GM18507 (cell line): ENCODE data around the gene ZBTB24.

Source experiments
- DNase-seq: peaks from one replicate; pipeline ENCODE4 v3.0.0; 2011; ENCODE audit warnings: low read depth; ENCODE audit not compliant: insufficient read length; ENCODE audit errors: extremely low spot score
- FAIRE-seq: peaks from 2 replicates; lab custom pipeline; 2011; peaks lifted over from hg19 to GRCh38; lab: Jason Lieb, UNC

Gene ZBTB24

DNA sequence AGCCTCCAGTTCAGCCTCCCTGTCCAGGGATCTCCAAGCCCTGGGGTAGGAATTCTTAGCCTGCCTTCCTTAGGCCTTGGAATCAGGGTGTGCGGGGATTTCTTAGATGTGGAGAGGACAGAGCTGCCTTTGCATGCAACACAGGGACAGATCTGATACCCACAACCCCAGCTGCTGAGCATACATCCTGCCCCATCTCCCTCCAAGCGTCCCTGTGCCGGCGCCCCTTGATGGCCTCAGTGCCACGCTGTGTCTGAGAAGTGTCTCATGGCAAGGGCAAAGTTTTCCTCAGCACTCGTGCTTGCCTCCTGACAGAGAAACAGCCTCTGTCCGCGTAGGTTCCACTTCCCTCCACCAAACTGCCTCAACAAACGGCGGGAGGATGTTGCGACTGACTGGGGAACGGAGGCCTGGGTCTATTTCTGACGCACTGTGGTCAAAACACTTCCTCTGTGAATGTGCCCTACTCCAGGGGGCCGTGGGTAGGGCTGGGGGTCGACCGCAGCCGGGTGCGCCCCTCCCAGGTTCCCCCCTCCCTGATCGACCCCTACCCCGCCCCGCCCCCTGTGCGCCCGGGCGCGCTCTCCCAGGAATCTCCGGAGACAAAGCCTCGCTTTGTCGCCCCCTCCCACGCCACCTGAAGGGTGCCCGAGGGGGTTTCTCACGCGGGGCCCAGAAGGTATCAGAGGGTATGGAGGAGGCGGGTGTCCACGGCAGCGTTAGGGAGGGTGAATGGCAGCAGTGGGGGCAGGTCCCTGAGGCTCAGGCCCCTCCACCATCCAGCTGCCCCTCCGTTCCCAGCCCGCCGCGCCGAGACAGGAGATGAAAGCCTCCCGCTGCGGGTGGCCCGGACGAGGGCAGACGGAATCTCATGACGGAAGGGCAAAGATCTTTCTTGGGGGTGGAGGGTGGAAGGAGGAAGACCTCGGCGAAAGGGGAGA lies 28.3 kb downstream of the ZBTB24 start:
- peak; percentile 37 for DNase-seq

DNA sequence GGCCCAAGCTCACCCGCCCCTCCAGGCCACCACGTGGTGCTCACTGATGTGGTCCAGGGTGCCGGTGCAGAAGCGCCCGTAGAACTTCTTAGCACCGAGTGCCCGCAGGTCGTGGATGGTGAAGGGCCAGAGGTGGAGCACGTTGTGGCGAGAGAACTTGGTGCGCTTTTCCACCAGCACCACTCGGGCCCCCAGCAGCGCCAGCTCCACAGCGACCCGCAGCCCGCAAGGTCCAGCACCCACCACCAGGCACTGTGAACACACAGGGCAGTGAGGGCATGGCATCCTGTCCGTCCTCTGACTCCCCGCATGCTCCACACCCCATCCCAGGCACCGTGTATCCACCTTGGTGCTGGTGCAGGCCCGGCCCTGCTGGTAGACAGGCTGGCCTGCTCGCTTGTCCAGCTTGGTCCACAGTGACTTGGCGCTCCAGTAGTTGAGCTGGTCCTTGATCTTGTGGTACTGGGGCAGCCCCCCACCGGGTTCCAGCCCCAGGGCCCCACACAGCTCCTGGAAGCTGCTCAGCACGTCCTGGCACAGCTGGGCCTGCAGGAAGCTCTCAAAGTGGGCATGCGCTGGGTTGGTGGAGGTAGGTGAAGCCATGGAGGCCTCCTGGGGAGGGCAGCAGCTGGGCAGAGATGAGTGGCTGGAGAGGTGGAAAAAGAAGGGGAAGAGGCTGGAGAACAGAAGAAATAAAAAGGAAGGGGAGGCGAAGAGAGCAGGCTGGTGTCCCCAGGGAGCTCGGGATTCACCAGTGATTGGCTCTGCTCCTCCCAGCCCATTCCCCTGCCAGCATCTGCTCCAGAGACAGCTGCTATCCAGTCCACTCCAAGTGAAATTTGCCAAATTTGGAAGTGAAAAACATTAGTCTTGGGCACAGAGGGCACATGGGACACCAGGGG lies 29.2 kb downstream of the ZBTB24 start:
- FAIRE-seq (no peak), DNase-seq (no peak)

More for the DNA sequence above, 28.3 kb downstream of the ZBTB24 start:
- peak; percentile 90 for FAIRE-seq

GRCh38 chr6:109453156-109453555 lies 29.9 kb downstream of the ZBTB24 start:
- DNase-seq (no peak), FAIRE-seq (no peak)

GRCh38 chr6:109452181-109452580 lies 30.8 kb downstream of the ZBTB24 start:
- DNase-seq: no peak
- FAIRE-seq: no peak

GRCh38 chr6:109451376-109451775 lies 31.6 kb downstream of the ZBTB24 start:
- no peak for DNase-seq
- no peak for FAIRE-seq

DNA sequence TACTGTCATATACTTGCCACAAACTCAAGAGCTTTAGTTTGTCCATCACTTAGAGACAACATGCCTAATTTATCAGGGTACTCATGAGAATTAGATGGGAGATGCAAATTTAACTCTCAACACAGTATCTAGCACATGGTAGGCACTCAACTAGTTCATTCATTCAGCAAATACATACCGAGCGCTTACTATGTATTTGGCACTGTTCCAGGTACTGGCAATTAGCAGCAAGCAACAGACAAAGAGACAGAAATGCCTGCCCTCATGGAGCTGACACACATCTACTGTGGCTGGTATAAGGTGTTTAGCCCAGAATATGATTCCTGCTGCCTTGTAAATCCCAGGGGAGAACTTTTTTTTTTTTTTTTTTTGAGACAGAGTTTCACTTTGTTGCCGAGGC lies 32.2 kb downstream of the ZBTB24 start:
- FAIRE-seq (no peak), DNase-seq (no peak)

GRCh38 chr6:109449795-109450673 lies 33.0 kb downstream of the ZBTB24 start:
- DNase-seq: no peak
- peak; percentile 5 for FAIRE-seq

DNA sequence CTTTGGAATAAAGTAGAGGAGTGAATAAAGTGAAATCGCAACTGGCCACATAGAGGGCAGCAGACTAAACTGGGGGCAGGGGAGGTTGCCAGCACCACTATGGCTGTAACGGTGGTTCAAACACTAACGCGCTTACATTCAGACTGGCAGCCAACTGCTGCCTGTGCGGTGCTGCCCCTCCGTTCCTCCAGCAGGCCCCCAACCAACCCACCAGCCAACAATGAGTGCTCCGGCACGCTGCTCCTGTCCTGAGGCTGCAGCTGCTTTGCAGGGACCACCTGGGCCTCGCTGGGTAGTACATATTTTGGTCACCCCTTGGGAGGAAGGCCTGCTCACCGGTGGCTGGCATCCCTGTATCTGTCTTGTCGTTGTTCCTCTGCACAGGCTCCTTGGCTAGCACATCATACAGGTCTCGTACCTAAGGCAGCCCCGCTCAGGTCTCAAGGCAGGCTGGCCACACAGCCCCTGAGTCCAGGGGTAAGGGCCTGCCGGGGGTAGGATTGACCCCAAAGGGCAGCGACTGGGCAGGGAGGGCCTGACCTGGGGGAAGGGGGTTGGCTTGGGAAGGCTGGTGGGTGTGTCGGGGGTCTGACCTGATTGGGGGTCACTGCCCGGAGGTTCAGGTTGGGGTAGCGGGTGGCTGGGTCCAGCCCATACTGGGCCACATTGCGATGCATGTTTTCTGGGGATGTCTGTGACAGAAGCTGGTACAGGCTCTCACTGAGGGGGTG lies 33.8 kb downstream of the ZBTB24 start:
- no peak for FAIRE-seq
- DNase-seq: no peak

DNA sequence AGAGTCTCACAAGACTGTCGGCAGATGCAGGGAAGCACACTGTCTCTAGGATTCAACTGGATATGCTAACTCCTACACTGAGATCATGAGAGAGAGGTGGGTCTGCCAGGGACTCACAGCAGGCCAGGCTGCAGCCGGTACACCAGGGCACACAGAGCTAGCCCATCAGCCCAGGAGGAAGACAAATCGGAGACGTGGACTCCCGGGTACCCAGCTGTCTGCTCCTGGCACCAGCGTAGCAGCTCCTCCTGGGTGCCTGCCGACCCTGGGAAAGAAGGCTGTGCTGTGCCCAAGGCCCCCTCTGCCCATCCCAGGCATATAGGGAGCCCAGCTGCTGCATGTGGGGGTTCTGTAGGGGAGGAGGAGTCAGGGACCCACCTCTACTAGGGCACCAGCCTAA lies 34.4 kb downstream of the ZBTB24 start:
- FAIRE-seq (no peak), DNase-seq (no peak)

DNA sequence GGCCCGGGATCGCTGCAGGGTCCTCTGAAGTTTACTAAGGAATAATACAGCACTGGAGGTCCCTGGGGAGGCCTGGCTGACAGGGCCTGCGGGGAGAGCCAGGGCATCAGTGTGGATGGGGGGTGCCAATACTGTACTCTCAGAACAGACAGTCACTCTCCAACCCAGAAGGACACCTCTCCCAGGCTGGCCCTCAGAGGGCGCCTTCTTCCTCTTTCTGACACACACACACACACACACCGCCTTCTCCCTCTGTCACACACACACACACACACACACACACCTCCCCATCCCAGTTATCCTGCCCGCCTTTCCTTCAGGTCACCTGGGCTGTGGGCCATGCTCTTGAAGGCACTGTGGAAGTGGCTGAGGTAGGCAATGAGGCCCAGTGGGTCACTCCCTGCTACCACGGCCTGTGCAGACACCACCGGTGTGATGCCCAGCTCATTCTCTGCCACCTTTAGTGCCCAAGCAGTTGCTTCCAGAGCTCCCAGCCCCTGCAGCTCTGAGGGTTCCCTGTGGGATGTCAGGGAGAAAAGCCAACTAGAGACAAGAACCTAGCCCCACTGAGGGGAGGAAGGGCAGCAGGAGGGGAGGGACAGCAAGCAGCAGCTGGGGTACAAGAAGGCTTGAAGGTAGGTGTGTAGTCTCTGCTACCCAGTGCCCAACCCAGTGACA lies 35.0 kb downstream of the ZBTB24 start:
- DNase-seq: no peak
- FAIRE-seq: no peak

DNA sequence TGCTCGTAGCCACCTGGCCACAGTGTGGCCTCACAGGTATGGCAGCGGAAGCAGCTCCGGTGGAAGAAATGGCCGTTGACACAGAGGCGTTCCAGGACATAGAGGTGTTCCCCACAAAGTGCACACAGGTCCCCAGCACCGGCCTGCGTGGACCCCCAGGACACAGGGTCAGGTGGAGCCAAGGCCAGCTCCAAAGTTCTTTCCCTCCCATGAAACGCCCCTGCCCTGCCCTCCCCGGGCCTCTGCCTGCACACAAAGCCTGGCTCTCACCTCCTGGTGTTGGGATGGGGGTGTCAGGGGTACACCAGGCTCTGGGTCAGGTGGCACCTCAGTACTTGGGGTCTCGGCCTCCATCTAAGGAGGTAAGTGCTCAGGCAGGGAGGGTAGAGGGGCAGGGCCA lies 35.9 kb downstream of the ZBTB24 start:
- no peak for FAIRE-seq
- DNase-seq: no peak

DNA sequence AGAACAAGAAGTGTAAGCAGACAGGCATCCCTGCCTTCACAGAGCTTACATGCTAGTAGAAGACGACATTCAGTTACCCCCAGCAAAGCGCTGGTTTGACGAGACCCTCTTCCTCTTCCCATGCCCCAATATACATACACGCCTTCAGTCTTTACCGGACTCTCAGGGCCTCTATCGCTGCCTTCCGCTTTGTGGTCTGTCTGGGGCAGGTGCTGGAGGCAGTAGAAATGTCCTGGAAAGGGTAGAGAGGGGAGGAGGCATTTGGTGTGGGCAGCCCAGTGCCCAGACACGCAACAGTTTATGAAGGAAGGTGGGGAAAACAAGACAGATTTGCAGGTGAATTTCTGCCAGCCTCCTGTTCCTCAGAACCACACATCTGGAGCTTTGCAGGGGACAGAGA lies 36.5 kb downstream of the ZBTB24 start:
- no peak for FAIRE-seq
- no peak for DNase-seq

GRCh38 chr6:109446072-109446471 lies 36.9 kb downstream of the ZBTB24 start:
- FAIRE-seq: no peak
- DNase-seq: no peak

- no peak for DNase-seq
Observed at GRCh38 chr6:109445382-109445781, 37.6 kb downstream of the ZBTB24 start.

DNA sequence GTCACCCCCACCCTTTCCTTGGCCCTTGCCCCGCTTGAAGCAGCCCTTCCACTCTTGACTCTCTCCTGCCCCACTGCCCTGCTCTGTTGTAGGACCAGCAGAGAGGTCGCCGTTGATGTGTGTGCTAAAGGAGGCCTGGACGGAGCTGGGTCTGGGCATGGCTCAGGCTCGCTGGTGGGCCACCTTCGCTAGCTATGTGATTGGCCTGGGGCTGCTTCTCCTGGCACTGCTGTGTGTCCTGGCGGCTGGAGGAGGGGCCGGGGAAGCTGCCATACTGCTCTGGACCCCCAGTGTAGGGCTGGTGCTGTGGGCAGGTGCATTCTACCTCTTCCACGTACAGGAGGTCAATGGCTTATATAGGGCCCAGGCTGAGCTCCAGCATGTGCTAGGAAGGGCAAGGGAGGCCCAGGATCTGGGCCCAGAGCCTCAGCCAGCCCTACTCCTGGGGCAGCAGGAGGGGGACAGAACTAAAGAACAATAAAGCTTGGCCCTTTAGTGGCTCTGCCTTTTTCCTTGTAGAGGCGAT lies 39.5 kb downstream of the ZBTB24 start:
- no peak for FAIRE-seq

More at GRCh38 chr6:109445382-109445781, 37.6 kb downstream of the ZBTB24 start:
- no peak for FAIRE-seq

GRCh38 chr6:109442393-109442924 lies 40.6 kb downstream of the ZBTB24 start:
- DNase-seq (no peak), FAIRE-seq (no peak)

More for the DNA sequence above, 39.5 kb downstream of the ZBTB24 start:
- no peak for DNase-seq

DNA sequence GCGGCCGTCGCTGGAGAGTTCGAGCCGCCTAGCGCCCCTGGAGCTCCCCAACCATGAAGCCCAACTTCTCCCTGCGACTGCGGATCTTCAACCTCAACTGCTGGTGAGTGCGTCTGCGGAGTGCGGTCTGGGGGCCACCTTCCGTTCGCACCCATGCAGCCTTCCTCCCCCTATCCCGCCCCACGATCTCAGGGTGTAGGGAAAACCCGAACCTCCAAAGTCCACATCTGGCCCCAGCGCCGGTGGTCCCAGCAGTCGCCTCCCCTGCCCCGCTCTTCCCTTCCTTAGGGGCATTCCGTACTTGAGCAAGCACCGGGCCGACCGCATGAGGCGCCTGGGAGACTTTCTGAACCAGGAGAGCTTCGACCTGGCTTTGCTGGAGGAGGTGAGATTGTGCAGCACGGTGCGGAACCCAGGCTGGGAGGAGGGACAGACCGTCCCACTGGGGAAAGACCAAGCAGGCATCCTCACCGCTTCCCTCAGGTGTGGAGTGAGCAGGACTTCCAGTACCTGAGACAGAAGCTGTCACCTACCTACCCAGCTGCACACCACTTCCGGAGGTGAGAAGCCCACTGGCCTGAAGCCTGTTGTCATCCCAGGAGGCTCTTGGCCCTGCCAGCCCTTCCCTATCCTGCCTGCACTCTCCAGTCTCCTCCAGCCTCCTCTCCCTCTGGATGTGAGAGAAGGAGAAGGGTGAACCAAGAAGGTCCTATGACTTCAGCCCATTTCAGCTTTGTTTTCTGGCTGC lies 41.8 kb downstream of the ZBTB24 start:
- FAIRE-seq (peak; percentile 67), DNase-seq (peak; percentile 23)
